CD14-positive monocyte (primary cell): ENCODE results near the gene PICK1. TPM values are rescaled to one million over a fixed set of nuclear protein-coding genes. Genes with fewer than 3 reads are reported as not detected.

ENCODE experiments used
- DNase-seq, 3 donors: peaks; one replicate each; pipeline ENCODE4 v3.0.0-alpha.2; 2011 to 2022
- H2AFZ ChIP-seq: 2 replicates; pipeline ENCODE4 v1.6.0; 2012; ENCODE audit warnings: mild to moderate bottlenecking, low read depth, low read length, inconsistent platforms; ENCODE audit not compliant: insufficient read depth, poor library complexity, severe bottlenecking
- H3K27ac ChIP-seq, 2 donors: 1 replicate in 1 of 2; 2 replicates in 1 of 2; pipeline ENCODE4 v1.5.1; 2012 to 2013; ENCODE audit warnings: low read length in 2 of 2, control low read depth in 1 of 2, inconsistent platforms in 1 of 2, low read depth in 1 of 2, mild to moderate bottlenecking in 1 of 2
- H3K27me3 ChIP-seq, 2 donors: one replicate each; pipeline versions ENCODE4 v1.6.0 to v1.6.1; 2011 to 2013; ENCODE audit warnings: low read length in 2 of 2; ENCODE audit not compliant: control insufficient read depth in 2 of 2, insufficient read depth in 2 of 2
- H3K36me3 ChIP-seq, 2 donors: replicated peaks in 1 of 2; 1 replicate in 1 of 2; 2 replicates in 1 of 2; pipeline versions ENCODE4 v1.5.1 to v1.6.1; 2012 to 2013; ENCODE audit warnings: low read length in 2 of 2, control low read depth in 1 of 2, inconsistent platforms in 1 of 2, mild to moderate bottlenecking in 1 of 2; ENCODE audit not compliant: insufficient read depth in 2 of 2, control insufficient read depth in 1 of 2
- H3K4me1 ChIP-seq, 2 donors: 1 replicate in 1 of 2; 2 replicates in 1 of 2; pipeline versions ENCODE4 v1.5.1 to v1.6.1; 2012 to 2013; ENCODE audit warnings: low read length in 2 of 2, control low read depth in 1 of 2, inconsistent platforms in 1 of 2, mild to moderate bottlenecking in 1 of 2, moderate library complexity in 1 of 2; ENCODE audit not compliant: insufficient read depth in 2 of 2, control insufficient read depth in 1 of 2
- H3K4me2 ChIP-seq: replicated peaks from 2 replicates; pipeline ENCODE3; 2012; ENCODE audit warnings: low read length, moderate library complexity, mild to moderate bottlenecking; ENCODE audit not compliant: poor library complexity, severe bottlenecking; ENCODE audit errors: extremely low read depth
- H3K4me3 ChIP-seq, 3 experiments: fragments of 200-600 bp in 1 of 3; sonication (generic) in 1 of 3; replicated peaks in 1 of 3; 1 replicate in 2 of 3; 2 replicates in 1 of 3; pipeline ENCODE4 v1.5.1; 2011 to 2013; ENCODE audit warnings: low read length in 3 of 3, mild to moderate bottlenecking in 3 of 3, control low read depth in 2 of 3, low read depth in 2 of 3, inconsistent platforms in 1 of 3, moderate library complexity in 1 of 3
- H3K79me2 ChIP-seq: 2 replicates; pipeline ENCODE4 v1.6.0; 2012; ENCODE audit warnings: mild to moderate bottlenecking, control low read depth, inconsistent platforms, low read length, moderate library complexity; ENCODE audit not compliant: insufficient read depth
- H3K9ac ChIP-seq: 2 replicates; pipeline ENCODE4 v1.6.0; 2017; ENCODE audit warnings: low read length, mild to moderate bottlenecking; ENCODE audit not compliant: insufficient read depth, poor library complexity, severe bottlenecking
- H3K9me3 ChIP-seq, 2 donors: replicated peaks in 1 of 2; 1 replicate in 1 of 2; 2 replicates in 1 of 2; pipeline versions ENCODE4 v1.5.1 to v1.6.1; 2012 to 2013; ENCODE audit warnings: low read length in 2 of 2, control low read depth in 1 of 2; ENCODE audit not compliant: control insufficient read depth in 1 of 2, insufficient read depth in 1 of 2
- H4K20me1 ChIP-seq: 2 replicates; pipeline ENCODE4 v1.6.0; 2012; ENCODE audit warnings: mild to moderate bottlenecking, low read length, control low read depth, moderate library complexity; ENCODE audit not compliant: insufficient read depth
- H3K27ac Mint-ChIP-seq, 7 donors: one replicate each; pipeline ENCODE4 v1.8.0; 2020; ENCODE audit warnings: mild to moderate bottlenecking in 7 of 7, mixed read lengths in 7 of 7, moderate library complexity in 6 of 7, inconsistent platforms in 2 of 7
- H3K27me3 Mint-ChIP-seq, 3 donors: one replicate each; pipeline ENCODE4 v1.8.0; 2021 to 2022; ENCODE audit warnings: low read depth in 3 of 3, mild to moderate bottlenecking in 3 of 3, mixed read lengths in 3 of 3, moderate library complexity in 3 of 3, inconsistent platforms in 1 of 3
- H3K36me3 Mint-ChIP-seq, 2 donors: one replicate each; pipeline ENCODE4 v1.8.0; 2020; ENCODE audit warnings: mixed read lengths in 2 of 2, inconsistent platforms in 1 of 2, mild to moderate bottlenecking in 1 of 2
- H3K4me1 Mint-ChIP-seq: one replicate; pipeline ENCODE4 v1.8.0; 2020; ENCODE audit warnings: mild to moderate bottlenecking, mixed read lengths
- H3K4me3 Mint-ChIP-seq, 2 donors: one replicate each; pipeline ENCODE4 v1.8.0; 2020; ENCODE audit warnings: mild to moderate bottlenecking in 2 of 2, mixed read lengths in 2 of 2, moderate library complexity in 1 of 2
- H3K9me3 Mint-ChIP-seq, 7 donors: one replicate each; pipeline ENCODE4 v1.8.0; 2020 to 2022; ENCODE audit warnings: mixed read lengths in 7 of 7, mild to moderate bottlenecking in 6 of 7, moderate library complexity in 6 of 7, inconsistent platforms in 2 of 7
- WGBS: methylation state at CpG from one replicate; pipeline ENCODE4 v1.1.5; 2013; ENCODE audit warnings: missing lambda C conversion rate; ENCODE audit not compliant: insufficient coverage; 5-methylcytosine and 5-hydroxymethylcytosine counted together
- intact Hi-C, 2 donors: fragments of 100-400 bp; cut with micrococcal nuclease; formaldehyde crosslinking; loops; one replicate each; pipeline versions ENCODE4 v1.15.0 to v1.15.1; 2023
- polyA minus RNA-seq: library from RNA; depleted of rRNA, polyadenylated mRNA; stranded (reverse); fragments of >200 nt; gene quantifications from 2 replicates; pipeline ENCODE4 v1.2.3, GENCODE V29; 2012
- polyA plus RNA-seq, 3 donors: library from polyadenylated mRNA; depleted of rRNA in 1 of 3; unstranded in 2 of 3; stranded (reverse) in 1 of 3; fragments of 300-500 nt in 2 of 3; fragments of >200 nt in 1 of 3; fragmentation: Illumina TruSeq in 2 of 3; gene quantifications; 1 replicate in 2 of 3; 2 replicates in 1 of 3; pipeline ENCODE4 v1.2.3, GENCODE V29; 2012 to 2021
- total RNA-seq, 12 experiments: library from RNA in 1 of 12; stranded (reverse) in 1 of 12; fragments of 120-200 nt in 1 of 12; gene quantifications; one replicate each; pipeline ENCODE4 v1.2.4 and lab custom pipeline; 2013 to 2026; ENCODE audit warnings: mixed read lengths in 6 of 12, inconsistent platforms in 1 of 12
- TF ChIP-seq, protein P1 (sequence below): fragments of 200-600 bp; IDR thresholded peaks from one replicate; pipeline ENCODE4 v1.8.0; 2022; ENCODE audit warnings: antibody characterized with exemption, mild to moderate bottlenecking

The PICK1 gene
- total RNA-seq (2013), result 18.5 TPM
- 10 to 100 TPM in 1 of 3 donors, 1 to 10 TPM in 2; 6.4 to 16.9 (median 7.2) TPM for polyA plus RNA-seq
- polyA minus RNA-seq, result 9.4 and 11.9 TPM in 2 replicates
- total RNA-seq (lab: John Stamatoyannopoulos, UW), result 2.1 to 16.5 (median 12.0) reads per million in 11 experiments

DNA sequence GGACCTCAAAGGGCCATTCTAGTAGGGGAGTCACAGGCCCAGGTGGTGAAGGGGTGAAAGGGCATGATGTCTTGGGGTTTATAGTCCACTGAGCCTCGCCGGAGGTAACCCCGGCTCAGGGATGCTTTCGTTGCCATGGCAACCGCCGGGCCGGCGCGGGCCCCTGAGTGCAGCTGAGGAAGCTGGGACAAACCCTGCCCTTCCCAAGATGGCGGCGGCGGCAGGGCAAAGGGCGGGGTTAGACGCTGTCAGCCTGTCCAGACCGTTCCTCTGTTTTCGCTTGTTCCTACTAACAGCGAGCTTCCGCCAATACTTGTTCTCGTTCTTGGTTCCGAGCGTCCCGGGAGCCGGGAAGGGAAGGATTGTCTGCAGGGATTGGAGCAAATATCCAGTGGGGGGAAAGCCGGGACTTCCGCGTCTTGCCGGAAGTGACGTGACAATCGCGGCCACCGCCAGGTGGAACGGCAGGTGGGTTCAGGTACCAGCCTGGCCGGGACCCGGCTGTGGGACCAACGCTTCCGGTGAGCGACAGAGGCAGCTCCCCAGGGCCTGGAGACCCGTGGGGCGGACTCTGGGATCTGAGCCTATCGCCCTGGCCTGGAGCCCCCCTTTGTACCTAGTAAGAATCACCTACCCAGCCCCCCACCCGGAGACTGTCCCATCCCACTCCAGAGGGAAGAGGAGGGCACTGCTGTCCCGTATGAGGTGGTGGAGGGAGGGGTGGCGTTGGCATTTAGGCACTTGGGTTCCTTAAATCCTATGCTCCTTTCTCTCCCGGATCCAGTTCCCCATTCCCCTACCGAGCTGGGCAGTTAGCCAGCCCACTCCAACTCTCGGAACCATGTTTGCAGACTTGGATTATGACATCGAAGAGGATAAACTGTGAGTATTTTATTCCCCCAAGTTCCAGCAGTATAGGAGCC, at the start of gene PICK1:
Gene PICK1 (plus strand): TSS at position 436 of the 923 bp plus-strand sequence. CDS start 406 bp downstream, at position 842.
- Histone ChIP-seq H3K27ac (peak within 1 kb of the TSS; percentile 78 to 88), H2AFZ (peak within 1 kb of the TSS; percentile 87), H3K4me2 (peak within 1 kb of the TSS; percentile 88), H3K4me1 (peaks cover 12 to 16% of the 10 kb centered on the region in 2 donors), H3K9ac (peak within 1 kb of the TSS; percentile 76), H3K4me3 (peak within 1 kb of the TSS; percentile 69 to 85 (median 70)), H3K36me3 (peaks cover 5 to 8% of the 10 kb centered on the region in 2 donors), H3K9me3 (no peaks in the 10 kb centered on the region), H3K79me2 (no peaks in the 10 kb centered on the region), H3K27me3 (no peaks in the 10 kb centered on the region), H4K20me1 (no peaks in the 10 kb centered on the region)
- peaks cover 16 to 23% of the 10 kb centered on the region in 2 donors for H3K36me3 Mint-ChIP-seq
- H3K27ac Mint-ChIP-seq, result peak within 1 kb of the TSS; percentile 91 to 99 (median 97)
- DNase-seq, result peak; percentile 64 to 82 (median 80)
- TF ChIP-seq, protein P1, sequence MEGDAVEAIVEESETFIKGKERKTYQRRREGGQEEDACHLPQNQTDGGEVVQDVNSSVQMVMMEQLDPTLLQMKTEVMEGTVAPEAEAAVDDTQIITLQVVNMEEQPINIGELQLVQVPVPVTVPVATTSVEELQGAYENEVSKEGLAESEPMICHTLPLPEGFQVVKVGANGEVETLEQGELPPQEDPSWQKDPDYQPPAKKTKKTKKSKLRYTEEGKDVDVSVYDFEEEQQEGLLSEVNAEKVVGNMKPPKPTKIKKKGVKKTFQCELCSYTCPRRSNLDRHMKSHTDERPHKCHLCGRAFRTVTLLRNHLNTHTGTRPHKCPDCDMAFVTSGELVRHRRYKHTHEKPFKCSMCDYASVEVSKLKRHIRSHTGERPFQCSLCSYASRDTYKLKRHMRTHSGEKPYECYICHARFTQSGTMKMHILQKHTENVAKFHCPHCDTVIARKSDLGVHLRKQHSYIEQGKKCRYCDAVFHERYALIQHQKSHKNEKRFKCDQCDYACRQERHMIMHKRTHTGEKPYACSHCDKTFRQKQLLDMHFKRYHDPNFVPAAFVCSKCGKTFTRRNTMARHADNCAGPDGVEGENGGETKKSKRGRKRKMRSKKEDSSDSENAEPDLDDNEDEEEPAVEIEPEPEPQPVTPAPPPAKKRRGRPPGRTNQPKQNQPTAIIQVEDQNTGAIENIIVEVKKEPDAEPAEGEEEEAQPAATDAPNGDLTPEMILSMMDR, result no peak
- peaks cover 0 to 2% (median 0%) of the 10 kb centered on the region in 7 donors for H3K9me3 Mint-ChIP-seq
- H3K4me1 Mint-ChIP-seq, result peaks cover 17% of the 10 kb centered on the region
- peaks cover 11 to 18% (median 17%) of the 10 kb centered on the region in 3 donors for H3K27me3 Mint-ChIP-seq
- 0% methylated on average over 38 of the region's 47 CpGs for WGBS
- intact Hi-C loops, result loop anchor here in 1 of 2 donors (5.0 kb wide), 1 partner anchor 175 kb away; no protein-coding TSS in a partner anchor
- H3K4me3 Mint-ChIP-seq, result peak within 1 kb of the TSS; percentile 92 to 97

DNA sequence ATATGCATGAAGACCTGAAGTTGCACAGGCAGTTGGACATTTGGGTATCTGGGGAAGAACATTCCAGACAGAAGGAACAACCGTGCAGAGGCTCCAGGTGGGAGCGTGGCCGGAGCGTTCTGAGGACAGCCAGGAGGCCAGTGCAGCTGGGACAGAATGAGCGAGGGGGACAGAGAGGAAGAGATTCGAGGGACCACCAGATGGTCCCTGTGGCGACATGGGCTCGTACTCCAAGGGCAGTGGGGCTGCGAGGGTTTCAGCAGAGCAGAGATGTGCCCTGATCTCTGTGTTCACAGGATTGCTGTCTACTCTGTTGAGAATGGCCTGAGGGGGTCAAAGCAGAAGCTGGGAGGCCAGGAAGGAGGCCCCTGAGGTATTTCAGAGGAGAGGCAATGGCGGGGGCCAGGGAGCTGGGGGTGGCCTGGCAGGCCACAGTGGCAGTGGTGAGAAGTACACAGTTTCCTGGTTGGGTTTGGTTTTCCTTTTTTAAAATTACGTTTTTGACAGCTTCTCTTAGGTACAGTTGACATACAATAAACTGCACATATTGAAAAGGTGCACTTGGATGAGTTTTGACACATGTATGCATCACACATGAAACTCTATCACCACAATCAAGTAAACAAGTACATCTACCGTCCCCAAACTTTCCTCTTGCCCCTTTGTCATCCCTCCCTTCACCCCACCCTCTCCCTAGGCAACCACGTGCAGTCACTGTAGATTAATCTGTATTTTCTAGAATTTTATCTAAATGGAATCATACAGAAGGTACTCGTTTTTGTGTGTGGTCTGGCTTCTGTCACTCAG, 48.0 kb upstream of the PICK1 start:
- intact Hi-C loops, result no loop called here
- Histone ChIP-seq H4K20me1 (no peaks in the 10 kb centered on the region), H3K27me3 (no peaks in the 10 kb centered on the region), H3K9ac (no peak overlapping the region), H3K27ac (no peak overlapping the region), H3K4me3 (no peak overlapping the region), H3K9me3 (no peaks in the 10 kb centered on the region), H3K36me3 (no peaks in the 10 kb centered on the region), H3K4me2 (no peak overlapping the region), H2AFZ (no peak overlapping the region), H3K79me2 (no peaks in the 10 kb centered on the region), H3K4me1 (no peaks in the 10 kb centered on the region)
- H3K27ac Mint-ChIP-seq, result peak overlapping the region in 2 of 7 donors; percentile 39 to 53
- no peak overlapping the region for H3K4me3 Mint-ChIP-seq
- H3K4me1 Mint-ChIP-seq, result no peaks in the 10 kb centered on the region
- 58% methylated on average over 10 of the region's 14 CpGs for WGBS
- H3K27me3 Mint-ChIP-seq, result peaks cover 1 to 5% (median 3%) of the 10 kb centered on the region in 3 donors
- H3K36me3 Mint-ChIP-seq, result no peaks in the 10 kb centered on the region
- no peak for DNase-seq
- H3K9me3 Mint-ChIP-seq, result peaks cover 0 to 6% (median 3%) of the 10 kb centered on the region in 7 donors
- TF ChIP-seq, protein P1, result no peak
